ENCODE results near the gene LRBA. TPM values are rescaled to one million over a fixed set of nuclear protein-coding genes. Genes with fewer than 3 reads are reported as not detected.
A peak's percentile ranks its signal among the peaks of the same experiment; 100 is the strongest.

The LRBA gene
- polyA plus RNA-seq, 5 donors, result 39.8 to 58.2 (median 54.4) TPM

GRCh38 chr4:150283689-150284088, 731.4 kb downstream of the LRBA start:
- DNase-seq, result no peak

GRCh38 chr4:150280975-150281374, 734.1 kb downstream of the LRBA start:
- no peak for DNase-seq

GRCh38 chr4:150280081-150280895, 734.8 kb downstream of the LRBA start:
- no peak for DNase-seq

- DNase-seq, result no peak
These were observed 736.9 kb downstream of the LRBA start for GRCh38 chr4:150278206-150278605.

GRCh38 chr4:150268444-150268843, 746.6 kb downstream of the LRBA start:
- DNase-seq, result no peak

- DNase-seq, result no peak
These were observed 749.3 kb downstream of the LRBA start for GRCh38 chr4:150265806-150266205.

DNA sequence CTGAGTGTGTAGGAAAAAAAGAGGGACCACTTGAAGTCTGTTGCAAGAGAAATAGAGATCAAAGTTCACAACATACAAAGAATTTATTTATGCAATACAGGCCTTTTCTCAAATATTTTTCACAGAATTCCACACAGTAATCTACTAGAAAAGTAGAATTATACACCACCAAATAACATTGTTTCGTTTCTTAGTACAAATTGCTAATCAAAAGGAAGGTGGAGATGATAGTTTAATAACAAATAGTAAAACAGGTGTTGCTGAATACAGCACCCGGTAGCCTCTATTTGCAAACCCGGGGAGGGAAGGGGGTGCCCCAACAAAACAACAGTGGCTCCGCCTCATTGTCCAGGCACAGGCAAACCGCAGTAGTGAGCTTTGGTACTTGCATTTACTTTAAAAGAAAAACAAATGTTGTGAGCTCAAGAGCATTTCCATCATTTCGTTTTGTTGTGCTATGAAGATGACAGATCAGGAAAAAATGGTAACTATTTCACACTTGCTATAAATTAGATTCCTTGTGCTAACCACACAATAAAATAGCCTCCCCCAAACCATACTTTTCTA, 750.4 kb downstream of the LRBA start:
- no peak for DNase-seq

- no peak for DNase-seq
These were observed 752.5 kb downstream of the LRBA start for GRCh38 chr4:150262611-150263010.

DNA sequence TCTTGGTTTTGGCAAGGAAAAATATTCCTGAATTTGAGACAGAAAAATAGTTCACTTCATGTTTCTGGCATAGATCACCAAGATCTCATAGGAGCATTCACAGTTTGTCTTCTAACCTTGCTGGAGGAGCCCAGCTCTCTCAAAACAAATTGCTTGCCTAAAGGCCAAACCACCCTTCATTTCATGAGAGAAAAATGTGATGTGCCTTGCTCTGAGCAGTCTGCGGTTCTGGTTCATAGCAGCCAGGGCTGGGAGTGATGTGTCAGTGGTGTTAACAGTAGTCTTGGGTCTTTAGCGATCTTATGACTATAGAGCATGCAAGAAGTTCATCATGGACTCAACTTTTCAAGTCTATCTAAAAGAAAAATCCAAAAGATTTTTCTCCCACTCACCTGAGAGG, 753.5 kb downstream of the LRBA start:
- DNase-seq, result no peak

DNA sequence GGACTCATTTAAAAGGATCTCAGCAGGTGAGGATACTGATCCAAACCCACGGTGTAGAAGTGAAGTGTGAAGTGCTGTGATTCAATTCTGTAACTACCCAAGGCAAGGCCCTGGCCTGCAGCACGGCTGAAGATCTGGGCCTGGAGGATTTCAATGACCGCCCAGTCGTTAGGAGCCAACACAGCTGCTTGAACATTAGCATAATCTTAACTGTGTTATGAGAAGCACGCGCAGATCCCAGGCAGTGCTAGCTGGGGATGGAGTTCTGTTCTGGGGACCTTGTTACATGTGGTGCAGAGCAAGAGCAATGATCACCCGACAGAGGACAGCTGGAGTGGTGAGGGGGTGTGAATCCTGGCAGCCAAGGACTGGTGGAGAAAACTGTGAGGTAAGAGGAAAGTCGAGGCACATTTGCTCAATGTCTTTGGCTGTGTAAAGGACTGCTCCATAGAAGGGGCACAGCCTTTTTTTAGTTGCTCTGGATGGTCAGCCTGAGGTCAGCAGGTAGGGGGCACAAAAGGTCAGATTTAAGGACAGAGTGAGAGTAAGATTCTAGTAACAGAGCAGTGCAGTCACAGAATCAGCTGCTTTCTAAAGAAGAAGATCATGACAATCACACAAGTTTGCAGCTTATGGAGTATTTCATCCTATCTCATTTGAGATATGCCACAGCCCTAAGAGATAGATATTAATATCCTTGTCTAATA, 755.1 kb downstream of the LRBA start:
- no peak for DNase-seq

- no peak for DNase-seq
These were observed 756.5 kb downstream of the LRBA start for GRCh38 chr4:150258569-150258968.

- no peak for DNase-seq
These were observed 758.0 kb downstream of the LRBA start for GRCh38 chr4:150256841-150257730.

DNA sequence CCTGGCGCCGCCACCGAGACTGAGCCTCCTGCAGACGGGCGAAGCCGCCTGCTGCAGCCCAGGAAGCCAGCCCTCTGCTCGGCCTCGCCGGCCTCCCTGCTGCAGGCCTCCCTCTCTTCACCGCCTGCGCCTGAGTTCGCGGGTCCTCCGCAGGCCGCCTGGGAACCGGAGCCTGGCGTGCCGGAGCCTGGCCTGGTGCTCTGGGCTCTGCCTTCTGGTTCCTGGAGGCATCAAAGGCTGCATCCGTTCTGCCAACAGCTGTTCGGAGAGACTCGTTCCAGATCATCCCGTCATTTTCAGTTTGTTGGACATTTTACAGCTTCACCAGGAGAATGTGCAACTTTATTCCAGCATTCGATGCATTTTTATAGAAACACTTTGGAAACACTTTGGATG, 758.9 kb downstream of the LRBA start:
- peak; percentile 52 to 57 for DNase-seq

GRCh38 chr4:150255610-150256224, 759.4 kb downstream of the LRBA start:
- no peak for DNase-seq

GRCh38 chr4:150253965-150254630, 761.0 kb downstream of the LRBA start:
- no peak for DNase-seq

- DNase-seq, result no peak
These were observed 761.7 kb downstream of the LRBA start for GRCh38 chr4:150253416-150253815.

DNA sequence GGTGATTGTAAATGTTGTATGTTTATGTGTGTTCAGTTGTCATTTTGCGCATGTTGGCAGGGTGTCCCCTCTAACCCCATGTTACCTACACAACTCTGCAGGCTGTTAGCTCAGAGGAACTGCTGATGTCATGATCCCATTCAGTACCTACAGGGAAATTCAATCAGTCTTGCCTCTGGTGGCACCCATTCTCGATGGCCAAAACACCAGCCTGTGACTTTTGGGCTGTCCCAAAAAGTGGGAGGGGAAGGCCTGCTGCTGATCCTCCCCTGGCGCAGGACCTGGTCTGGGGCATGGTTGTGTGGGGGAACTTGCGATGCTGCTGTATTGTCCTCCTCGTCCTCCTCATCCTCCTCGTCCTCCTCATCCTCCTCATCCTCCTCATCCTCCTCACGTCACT, 762.3 kb downstream of the LRBA start:
- DNase-seq, result no peak

- DNase-seq, result no peak
These were observed 762.8 kb downstream of the LRBA start for GRCh38 chr4:150252306-150252705.

GRCh38 chr4:150251752-150252190, 763.3 kb downstream of the LRBA start:
- peak in 1 of 2 donors; percentile 46 for DNase-seq

DNA sequence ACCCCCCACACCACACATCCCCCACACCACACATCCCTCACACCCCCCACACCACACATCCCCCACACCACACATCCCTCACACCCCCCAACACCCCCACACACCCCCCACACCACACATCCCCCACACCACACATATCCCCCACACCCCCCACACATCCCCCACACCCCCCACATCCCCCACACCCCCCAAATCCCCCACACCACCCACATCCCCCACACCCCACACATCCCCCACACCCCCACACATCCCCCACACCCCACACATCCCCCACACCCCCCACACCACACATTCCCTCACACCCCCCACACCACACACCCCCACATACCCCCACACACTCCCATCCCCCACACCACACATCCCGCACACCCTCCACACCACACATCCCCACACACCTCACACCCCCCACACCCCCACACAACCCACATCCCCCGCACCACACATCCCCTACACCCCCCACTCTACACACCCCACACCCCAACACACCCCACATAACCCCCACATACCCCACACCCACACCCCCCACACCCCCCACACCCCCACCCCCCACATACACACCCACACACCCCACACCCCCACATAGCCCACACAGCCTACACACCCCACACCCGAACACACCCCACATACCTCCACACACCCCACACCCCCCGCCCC, 764.0 kb downstream of the LRBA start:
- DNase-seq, result no peak
